ENCODE data around the gene PGBD5.
A peak's percentile ranks its signal among the peaks of the same experiment; 100 is the strongest.

The PGBD5 gene

GRCh38 chr1:230371923-230372703 lies 54.0 kb downstream of the PGBD5 start:
- no peak for DNase-seq

DNA sequence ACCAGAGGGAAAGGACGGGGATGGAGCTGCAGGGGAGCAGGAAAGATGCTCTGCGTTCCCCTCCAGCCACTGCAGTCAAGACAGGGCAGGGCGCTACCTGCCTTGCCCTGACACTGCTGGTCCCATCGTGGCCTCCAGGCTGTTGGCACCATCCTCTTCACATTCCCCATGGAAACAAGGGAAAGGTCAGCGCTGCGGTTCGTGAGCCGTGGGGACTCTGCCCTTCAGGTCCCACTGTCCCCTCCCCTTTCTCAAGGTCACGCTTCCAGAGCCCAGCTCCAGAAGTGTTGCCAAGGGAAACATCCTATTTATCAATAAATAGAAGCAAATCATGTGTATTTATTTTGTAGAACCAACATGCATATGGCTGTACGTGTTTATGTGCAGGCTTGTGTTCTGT lies 56.0 kb downstream of the PGBD5 start:
- no peak for DNase-seq

DNA sequence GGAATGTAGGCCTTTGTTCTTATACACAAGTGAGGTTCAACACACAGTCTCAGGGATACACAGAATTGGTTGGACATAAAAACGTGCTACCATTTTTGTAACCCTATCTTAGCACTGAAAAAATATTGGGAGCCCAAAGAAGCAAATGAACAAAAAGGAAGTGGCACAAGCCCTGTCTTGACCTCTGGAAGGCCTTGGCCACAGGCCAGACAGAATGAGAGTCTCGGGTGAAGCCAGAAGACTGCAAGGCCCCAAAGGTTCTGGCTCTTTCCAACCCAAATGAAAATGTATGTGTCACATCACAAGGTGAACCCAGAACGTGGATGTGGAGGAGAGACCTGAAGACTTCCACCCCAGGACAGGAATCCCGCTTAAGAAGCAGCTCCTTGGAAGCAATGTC lies 57.3 kb downstream of the PGBD5 start:
- DNase-seq = no peak

- no peak for DNase-seq
Observed at GRCh38 chr1:230368363-230368762, 57.8 kb downstream of the PGBD5 start.

DNA sequence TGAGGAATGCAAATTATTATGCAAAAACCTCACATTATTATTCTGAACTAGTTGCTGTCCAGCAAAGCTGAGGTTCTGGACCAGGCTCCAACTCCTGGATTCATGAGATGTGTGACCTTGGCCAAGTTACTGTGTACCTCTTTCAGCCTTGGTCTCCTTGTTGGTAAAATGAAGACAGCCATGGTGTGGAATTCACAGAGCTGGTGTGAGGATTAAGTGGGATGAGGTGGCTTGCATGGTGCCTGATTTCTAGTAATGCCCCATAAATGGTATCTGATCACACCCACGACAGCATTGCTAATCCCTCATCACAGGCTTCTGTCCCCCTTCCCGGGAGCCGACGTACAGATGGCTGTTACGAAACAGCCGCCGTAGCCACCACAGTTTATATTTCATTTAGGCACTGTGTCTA lies 59.6 kb downstream of the PGBD5 start:
- peak; percentile 71 to 89 for DNase-seq

DNA sequence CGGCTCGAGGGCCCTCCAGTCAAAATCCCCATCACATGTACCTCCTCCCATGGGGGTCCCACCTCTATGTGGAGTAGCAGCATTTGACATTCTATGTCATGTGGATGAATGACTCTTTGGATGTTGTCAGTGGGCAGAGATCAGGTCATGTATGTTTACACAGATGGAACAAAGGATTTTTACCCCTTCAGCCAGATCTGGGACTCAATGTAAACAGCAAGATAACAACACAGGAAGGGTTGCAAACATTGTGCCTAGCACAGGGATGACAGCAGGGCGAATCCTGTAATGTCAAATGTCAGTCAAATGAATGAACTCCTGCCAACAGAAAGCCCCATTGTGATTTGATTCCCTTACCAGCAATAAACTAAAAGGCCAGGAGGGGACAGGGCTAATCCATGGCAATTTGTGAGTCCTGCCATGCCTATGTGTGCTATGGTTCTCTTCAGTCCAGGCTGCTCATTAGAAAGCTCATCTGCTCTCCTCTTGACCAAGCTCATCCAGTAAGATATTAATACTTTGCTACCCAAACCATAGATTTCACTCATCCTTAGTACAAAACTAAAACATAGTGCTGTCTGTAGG lies 60.3 kb downstream of the PGBD5 start:
- DNase-seq = peak; percentile 19 to 71

DNA sequence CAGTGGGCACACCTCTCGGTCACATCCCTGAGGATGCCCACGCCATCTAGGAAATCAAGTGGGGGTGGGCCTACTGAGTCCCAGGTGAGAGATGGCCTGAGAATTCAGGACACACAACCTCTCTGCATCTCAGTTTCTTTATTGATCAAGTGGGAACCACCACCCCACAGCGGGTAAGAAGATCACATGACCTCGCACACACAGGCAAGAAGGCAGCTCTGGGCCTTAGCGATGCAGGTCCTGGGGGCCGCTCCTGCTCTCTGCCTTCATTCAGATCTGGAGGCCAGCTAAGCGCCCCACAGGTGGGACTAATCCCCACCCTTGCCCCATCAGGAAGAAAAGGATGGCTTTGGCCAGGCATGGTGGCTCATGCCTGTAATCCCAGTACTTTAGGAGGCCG lies 63.2 kb downstream of the PGBD5 start:
- DNase-seq = no peak

DNA sequence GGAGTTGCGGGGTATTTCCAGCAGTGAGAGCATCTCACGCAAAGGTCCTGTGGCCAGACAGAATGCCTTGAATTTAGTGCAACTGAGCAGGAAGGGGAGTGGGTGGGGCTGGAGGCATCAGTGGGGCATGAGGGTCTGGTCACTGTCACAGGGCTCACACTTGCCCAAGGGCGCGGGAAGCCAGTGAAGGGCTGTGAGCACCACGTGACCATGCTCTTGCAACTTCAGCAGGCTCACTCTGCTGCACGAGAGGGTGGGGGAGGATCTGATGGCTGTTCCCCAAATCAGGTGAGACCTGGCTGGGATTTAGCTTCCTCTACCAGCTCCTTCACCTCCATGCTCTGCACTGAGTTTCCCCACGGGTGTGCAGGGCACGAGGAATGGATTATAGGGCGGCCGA lies 64.2 kb downstream of the PGBD5 start:
- DNase-seq = no peak

- no peak for DNase-seq
Observed at GRCh38 chr1:230359992-230360668, 66.0 kb downstream of the PGBD5 start.

- no peak for DNase-seq
Observed at GRCh38 chr1:230356869-230357794, 69.0 kb downstream of the PGBD5 start.

- no peak for DNase-seq
Observed at GRCh38 chr1:230356190-230356589, 69.9 kb downstream of the PGBD5 start.

GRCh38 chr1:230355594-230355993 lies 70.5 kb downstream of the PGBD5 start:
- DNase-seq = no peak

DNA sequence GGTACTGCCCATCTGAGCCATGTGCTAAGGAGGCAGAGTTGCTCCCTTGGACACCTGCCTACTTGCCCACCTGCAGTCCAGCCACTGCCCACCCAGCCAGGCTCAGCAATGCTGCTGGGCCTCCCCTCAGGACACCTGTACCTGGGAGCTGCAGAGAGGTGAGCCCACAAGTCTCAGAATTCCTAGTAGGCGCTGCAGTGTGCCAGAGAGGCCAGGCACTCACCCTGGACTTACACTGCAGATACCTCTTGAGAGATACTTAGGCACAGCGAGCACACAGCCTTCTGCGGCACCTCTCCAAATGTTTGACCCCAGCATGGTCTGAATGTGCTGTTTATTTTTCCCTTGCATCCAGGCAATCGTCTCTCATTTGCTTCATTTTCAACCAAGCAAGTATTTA lies 71.0 kb downstream of the PGBD5 start:
- DNase-seq = no peak

DNA sequence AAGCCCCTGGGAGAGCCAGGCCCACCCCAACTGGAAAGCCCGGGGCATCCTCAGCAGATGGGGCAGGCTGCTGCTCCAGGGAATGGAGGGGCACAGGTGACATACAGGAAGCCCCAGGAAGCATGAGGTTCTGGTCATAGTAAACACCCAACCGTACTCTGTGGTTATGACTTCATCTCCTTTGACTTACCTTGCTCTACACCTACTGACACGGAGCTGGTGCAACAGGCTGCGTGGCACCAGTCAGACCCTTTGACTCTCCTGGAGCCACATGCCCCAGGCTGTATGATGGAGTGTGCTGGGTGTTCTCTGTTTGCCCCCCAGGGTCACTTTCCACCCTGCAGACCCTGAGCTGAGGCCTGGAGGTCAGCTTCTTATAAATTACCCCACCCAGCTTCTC lies 72.1 kb downstream of the PGBD5 start:
- DNase-seq = no peak

GRCh38 chr1:230352537-230352936 lies 73.6 kb downstream of the PGBD5 start:
- DNase-seq = no peak

DNA sequence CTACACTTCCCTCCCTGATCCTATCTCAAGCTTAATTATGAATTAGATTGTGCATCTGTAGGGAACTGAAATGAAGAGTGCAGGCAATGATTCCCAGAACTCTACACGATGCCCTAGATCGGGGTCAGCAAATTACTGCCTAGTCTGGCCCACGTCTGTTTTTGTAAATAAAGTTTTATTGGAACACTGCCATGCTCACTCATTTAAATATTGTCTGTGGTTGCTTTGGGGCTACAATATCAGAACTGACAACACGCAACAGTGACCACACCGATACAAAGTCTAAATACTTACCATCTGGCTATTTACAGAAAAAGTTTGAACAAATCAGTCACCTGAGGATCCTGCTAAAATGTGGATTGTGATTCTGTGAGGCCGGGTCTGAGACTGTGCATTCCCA lies 74.1 kb downstream of the PGBD5 start:
- no peak for DNase-seq

DNA sequence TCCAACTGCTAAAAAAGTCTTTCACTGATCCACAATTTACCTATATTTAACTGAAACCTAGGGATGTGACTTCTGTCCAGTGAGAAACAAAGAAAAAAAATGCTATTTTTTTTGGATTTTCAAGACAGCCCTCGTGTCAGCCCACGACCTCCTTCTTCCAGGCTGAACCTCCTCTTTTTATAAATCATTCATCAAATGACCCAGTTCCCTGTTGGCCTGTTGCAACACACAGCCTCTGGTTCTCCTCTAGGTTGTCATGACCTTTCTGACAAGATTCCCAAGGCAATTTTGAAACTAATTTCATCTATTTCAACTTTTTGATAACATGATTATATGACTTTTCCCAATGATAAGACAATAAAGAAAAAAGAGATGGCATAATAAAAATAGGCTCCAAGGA lies 74.6 kb downstream of the PGBD5 start:
- no peak for DNase-seq

- no peak for DNase-seq
Observed at GRCh38 chr1:230350208-230350921, 75.8 kb downstream of the PGBD5 start.

- peak in 1 of 2 experiments; percentile 35 for DNase-seq
Observed at GRCh38 chr1:230349020-230349393, 77.1 kb downstream of the PGBD5 start.

DNA sequence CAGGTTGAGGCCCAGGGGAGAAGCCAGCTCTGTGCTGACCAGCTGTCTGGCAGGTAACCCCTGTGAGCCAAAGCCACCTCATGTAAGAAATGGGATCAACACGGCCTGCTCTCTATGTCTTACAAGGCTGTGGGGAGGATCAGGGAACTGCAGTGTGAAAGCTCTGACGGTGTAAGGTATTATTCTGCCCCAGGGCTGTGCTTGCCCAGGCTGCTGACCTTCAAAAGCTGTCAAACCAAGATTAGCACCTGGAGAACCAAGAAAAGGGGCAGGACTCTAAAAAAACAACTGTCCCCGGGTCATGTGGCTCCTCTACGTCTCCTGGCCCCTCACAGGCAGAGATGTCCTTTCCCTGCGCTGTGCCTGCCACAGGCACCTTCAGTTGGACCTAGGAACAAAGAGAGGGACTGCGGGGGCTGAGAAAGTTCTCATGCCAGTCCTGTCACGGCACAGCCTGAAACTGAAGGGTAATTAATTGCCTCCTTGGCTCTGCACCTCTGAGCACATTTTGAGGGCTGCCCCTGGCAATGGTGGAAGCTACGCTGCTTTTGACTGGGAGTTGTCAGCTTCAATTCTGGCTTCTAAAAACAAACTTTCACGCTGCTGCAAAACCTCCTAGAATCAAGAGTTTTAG lies 77.6 kb downstream of the PGBD5 start:
- DNase-seq = no peak

- DNase-seq = no peak
Observed at GRCh38 chr1:230347896-230348295, 78.2 kb downstream of the PGBD5 start.

Data from NCI-H524 (cell line).